Measurements from ENCODE around the gene LSP1. TPM values are rescaled to one million over a fixed set of nuclear protein-coding genes. Genes with fewer than 3 reads are reported as not detected.

Gene LSP1
- total and polyA plus RNA-seq, 2 of the 8 experiments (the other 6 are each of a cell fraction or from before 2014, with no cell fraction given): 0.03 TPM; not detected in 1

GRCh38 chr11:1899686-1900085, 46.8 kb downstream of the LSP1 start:
- Histone ChIP-seq H2BK15ac (ENCODE audit: low read length) (no peak overlapping the region), H3K27ac (ENCODE audit: low read depth, low read length) (no peak overlapping the region), H4K20me1 (replicated peaks in 1 of 2; ENCODE audit: control insufficient read depth in 1 of 2, insufficient read depth in 2 of 2, low read length in 2 of 2) (no peaks in the 10 kb centered on the region), H2BK20ac (ENCODE audit: low read length) (no peak overlapping the region), H2BK120ac (replicated peaks; ENCODE audit: low read depth, low read length) (no peak overlapping the region), H3K36me3 (ENCODE audit: control insufficient read depth in 2 of 4, insufficient read depth in 4 of 4, low read length in 3 of 4) (no peaks in the 10 kb centered on the region), H2AFZ (ENCODE audit: low read length) (no peak overlapping the region), H3K4me3 (ENCODE audit: extremely low read depth in 1 of 4, insufficient read depth in 2 of 4, low read depth in 3 of 4, low read length in 4 of 4) (no peak overlapping the region), H3K23me2 (ENCODE audit: low read depth, low read length) (no peaks in the 10 kb centered on the region), H3K79me1 (ENCODE audit: low read depth, low read length) (no peaks in the 10 kb centered on the region), H3K4ac (replicated peaks; ENCODE audit: insufficient read length, low read depth, low read length) (no peak overlapping the region), H3K9ac (replicated peaks in 1 of 4; ENCODE audit: extremely low read depth in 1 of 4, low read depth in 3 of 4, low read length in 3 of 4) (no peak overlapping the region), H3K27me3 (replicated peaks in 1 of 4; ENCODE audit: control insufficient read depth in 3 of 4, extremely low read depth in 1 of 4, insufficient read depth in 3 of 4, low read length in 3 of 4) (no peaks in the 10 kb centered on the region; a peak in 1 of 7 replicates), H4K91ac (replicated peaks; ENCODE audit: insufficient read length, low read length) (no peak overlapping the region), H3K18ac (ENCODE audit: extremely low read depth, low read length) (no peak overlapping the region), H2AK5ac (ENCODE audit: low read depth, low read length) (no peak overlapping the region), H3K23ac (ENCODE audit: insufficient read length) (no peak overlapping the region), H3K79me2 (ENCODE audit: control insufficient read depth in 1 of 2, insufficient read depth in 2 of 2, low read length in 2 of 2) (no peaks in the 10 kb centered on the region), H3K56ac (replicated peaks; ENCODE audit: insufficient read length, low read depth, low read length) (no peak overlapping the region), H4K5ac (ENCODE audit: insufficient read length, low read depth, low read length) (no peak overlapping the region), H2BK5ac (ENCODE audit: low read depth, low read length) (no peak overlapping the region), H2BK12ac (ENCODE audit: low read depth, low read length) (no peak overlapping the region), H3K4me1 (replicated peaks in 1 of 4; ENCODE audit: control insufficient read depth in 3 of 4, insufficient read depth in 4 of 4, low read length in 3 of 4) (no peaks in the 10 kb centered on the region), H4K8ac (ENCODE audit: extremely low read depth, insufficient read depth, low read length) (no peak overlapping the region), H3K9me3 (ENCODE audit: insufficient read depth in 2 of 2, low read depth in 1 of 2, low read length in 1 of 2) (no peaks in the 10 kb centered on the region), H3K4me2 (ENCODE audit: insufficient read depth in 1 of 2, low read depth in 2 of 2, low read length in 2 of 2) (no peak overlapping the region), H3K14ac (ENCODE audit: insufficient read length) (no peak overlapping the region)
- FAIRE-seq (no peak), DNase-seq (ENCODE audit: low read depth in 1 of 2, low spot score in 2 of 2) (no peak)
- POLR2A ChIA-PET (ENCODE audit: partially characterized antibody): no interaction called here
- CTCF ChIA-PET (ENCODE audit: partially characterized antibody): interaction anchor here (0.6 to 3.4 kb wide), 4 partner anchors 17 to 493 kb away, joined by 3 to 12 read pairs (median 6); no protein-coding TSS in a partner anchor
- WGBS, 2 experiments (ENCODE audit: extremely low coverage in 1 of 2, insufficient coverage in 1 of 2, insufficient read length in 1 of 2, insufficient replicate concordance in 2 of 2, low coverage in 1 of 2, low lambda C conversion rate in 2 of 2, missing lambda C conversion rate in 1 of 2): 90% methylated on average over 5 of the region's 5 CpGs; no CpG with 5 or more reads in 1 of the 2 experiments
- no peak for TF ChIP-seq TBP (IDR thresholded peaks at IDR 0.05; ENCODE audit: low read depth, low read length)
- TF ChIP-seq SP1 (IDR thresholded peaks at IDR 0.05; ENCODE audit: low read depth, low read length): no peak
- no peak for TF ChIP-seq TAF1 (IDR thresholded peaks at IDR 0.05; ENCODE audit: low read depth, low read length)
- TF ChIP-seq YY1 (IDR thresholded peaks at IDR 0.05; ENCODE audit: low read depth, low read length): no peak
- no peak for TF ChIP-seq MAX (IDR thresholded peaks at IDR 0.05)
- TF ChIP-seq TCF12 (IDR thresholded peaks at IDR 0.05; ENCODE audit: low read depth, low read length): no peak

Data from H1 (cell line).